ENCODE results near the gene SLC6A16.
"Not testable (repeated sequence)": the region's sequence is repeated elsewhere in the genome, so short reads cannot be mapped to it uniquely, and the experiment has no call there.

The SLC6A16 gene

GRCh38 chr19:49328741-49329140, 3.8 kb upstream of the SLC6A16 start:
- no peak for DNase-seq

- DNase-seq: peak; percentile 64
These were observed 3.0 kb upstream of the SLC6A16 start for GRCh38 chr19:49327878-49328544.

DNA sequence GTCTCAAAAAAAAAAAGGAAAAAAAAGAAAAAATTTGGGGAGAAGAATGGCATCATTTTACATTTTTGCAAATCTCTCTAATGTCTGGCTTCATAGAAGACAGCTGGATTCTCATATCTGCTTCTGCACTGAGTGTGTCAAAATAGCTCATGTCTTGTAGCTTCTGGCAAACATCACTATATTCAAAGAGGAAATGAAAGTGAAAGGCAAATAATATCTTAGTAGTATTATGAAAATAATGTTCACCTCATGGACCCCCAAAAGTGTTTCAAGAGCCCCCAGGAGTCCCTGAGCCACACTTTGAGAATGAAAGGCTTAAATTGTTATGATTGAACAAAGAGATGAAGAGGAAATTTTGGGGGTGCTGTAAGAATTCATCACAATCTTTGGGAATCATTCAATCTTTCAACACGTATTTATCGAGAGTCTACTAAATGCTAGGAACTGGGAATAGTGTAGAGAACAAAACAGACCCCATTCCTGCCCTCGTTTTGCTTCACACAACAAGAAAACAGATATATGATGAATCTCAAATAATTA, 1.2 kb upstream of the SLC6A16 start:
- no peak for DNase-seq

DNA sequence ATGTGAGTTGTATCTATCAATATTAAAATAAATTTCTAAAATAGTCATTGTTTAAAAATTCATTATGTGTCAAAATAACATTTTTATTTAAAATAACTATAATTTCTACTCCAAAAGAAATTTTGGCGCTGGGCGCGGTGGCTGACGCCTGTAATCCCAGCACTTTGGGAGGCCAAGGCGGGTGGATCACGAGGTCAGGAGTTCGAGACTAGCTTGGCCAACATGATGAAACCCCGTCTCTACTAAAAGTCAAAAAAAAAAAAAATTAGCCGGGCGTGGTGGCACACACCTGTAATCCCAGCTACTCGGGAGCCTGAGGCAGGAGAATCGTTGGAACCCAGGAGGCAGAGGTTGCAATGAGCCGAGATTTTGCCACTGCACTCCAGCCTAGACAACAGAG, 765 bp upstream of the SLC6A16 start:
- not testable (repeated sequence) for DNase-seq

DNA sequence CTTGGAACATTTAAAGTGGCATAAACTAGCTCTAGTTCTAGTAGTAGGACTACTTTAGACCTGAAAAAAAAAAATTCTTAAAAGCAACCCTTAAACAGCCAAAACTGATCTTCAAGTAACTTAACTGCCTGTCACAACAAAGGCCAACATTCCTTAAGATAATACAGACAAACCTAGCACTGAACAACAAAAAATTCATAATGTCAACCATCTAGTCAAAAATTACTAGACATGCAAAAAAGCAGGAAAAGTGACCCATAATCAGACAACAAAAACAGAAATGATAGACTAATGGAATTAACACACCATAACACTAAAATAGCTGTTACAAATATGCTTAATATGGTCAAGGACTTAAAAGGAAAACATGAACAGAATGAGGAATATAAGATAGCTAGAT, 6.7 kb downstream of the SLC6A16 start:
- DNase-seq: no peak

DNA sequence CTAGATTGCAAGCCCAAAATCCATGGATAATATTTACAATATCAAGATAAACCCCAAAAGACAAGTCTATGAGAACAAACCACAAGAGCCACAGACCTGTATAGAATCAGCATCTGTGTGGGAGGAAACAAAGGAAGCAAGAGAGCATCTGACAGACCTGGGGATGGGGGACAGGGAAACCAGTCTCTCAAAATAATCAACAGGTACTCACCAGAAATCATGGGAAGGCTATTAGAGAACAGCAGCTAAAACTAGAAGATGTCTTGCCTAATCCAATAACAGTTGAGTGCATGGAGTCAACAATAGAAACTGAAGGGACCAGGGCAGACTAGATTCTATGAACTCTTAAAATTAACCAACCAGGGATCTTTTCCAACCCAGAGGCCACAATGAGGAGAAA, 8.7 kb downstream of the SLC6A16 start:
- DNase-seq: no peak

GRCh38 chr19:49315111-49315510, 9.9 kb downstream of the SLC6A16 start:
- DNase-seq: no peak

DNA sequence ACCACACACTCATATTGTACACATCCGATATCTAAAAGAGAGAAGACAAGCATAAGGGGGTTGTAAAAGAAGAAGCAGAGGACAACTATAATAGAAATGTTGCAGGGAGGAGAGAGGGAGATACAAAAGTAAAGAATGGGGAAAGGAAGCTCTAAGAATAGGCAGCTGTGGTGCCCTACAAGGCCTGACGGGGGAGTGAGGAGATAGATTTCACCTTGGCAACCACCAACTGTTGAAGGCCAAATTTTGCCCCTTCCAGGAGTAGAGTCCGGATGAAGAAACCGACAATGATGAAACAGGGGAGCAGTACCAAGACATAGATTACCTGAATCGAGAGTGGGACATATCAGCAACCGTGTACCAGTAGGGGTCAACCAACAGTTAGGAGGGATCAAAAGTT, 15.9 kb downstream of the SLC6A16 start:
- no peak for DNase-seq

DNA sequence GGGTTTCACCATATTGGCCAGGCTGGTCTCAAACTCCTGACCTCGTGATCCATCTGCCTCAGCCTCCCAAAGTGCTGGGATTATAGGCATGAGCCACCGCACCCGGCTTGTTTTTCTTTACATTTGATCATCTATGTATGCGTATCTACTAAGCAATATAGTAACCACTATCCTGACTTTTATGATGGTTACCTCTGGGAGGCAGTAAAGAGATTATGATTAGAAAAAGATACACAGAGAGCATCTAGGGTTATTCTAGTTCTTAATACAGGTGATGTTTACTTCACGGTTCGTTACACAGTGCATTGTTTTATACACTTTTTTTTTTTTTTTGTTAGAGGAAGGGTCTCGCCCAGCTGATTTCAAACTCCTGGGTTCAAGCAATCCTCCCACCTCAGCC, 18.3 kb downstream of the SLC6A16 start:
- not testable (repeated sequence) for DNase-seq

DNA sequence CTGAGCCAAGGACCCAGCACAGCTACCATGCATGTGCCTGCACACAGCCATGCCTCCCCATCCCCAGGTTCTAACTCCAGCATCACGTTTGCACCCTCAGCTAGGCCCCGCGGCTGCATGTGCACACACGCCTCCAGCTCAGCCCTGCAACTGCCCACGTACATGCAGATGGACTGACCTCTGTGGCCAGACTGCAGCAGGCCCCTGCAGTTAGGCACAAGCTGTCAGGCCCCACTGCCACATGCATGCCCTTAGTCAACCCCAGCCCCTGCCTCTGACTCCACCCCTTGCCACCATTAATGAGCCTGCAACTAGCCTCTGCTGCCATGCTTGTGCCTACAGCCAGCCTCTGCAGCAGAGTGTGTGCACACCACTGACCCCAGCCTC, 23.1 kb downstream of the SLC6A16 start:
- no peak for DNase-seq

DNA sequence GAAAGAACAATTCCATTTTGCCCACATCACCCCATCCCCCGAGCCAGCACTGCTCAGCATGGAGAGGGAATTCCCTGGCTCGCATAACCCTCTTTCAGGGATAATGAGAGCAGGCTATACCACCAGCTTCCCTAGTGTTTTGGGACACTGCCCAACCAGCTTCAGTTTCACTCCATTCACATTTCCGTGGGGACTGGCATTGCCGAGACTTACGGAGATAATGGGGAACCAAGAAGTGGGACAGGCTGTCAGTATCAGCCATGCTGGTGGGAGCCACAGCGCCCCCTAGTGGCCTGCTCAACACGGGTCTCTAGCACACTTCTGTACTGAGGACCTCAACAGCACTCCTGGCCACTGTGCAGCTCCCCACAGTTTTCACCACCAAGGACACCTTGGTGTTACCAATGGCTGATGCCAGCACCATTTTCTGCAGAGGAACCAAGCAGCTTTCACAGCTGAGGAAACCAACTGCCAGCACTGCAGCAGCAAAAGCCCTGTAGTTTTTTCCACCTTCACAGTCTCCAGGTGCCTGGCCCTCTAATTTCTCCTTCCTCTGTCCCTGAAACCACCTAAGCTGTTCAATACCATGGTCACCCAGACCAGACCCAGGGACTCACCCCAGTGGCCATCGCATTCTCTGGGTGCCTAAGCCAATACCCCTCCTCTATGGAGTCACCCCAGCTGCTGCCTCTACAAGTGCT, 23.7 kb downstream of the SLC6A16 start:
- peak; percentile 82 for DNase-seq

GRCh38 chr19:49298653-49299052, 26.3 kb downstream of the SLC6A16 start:
- DNase-seq: not testable (repeated sequence)

GRCh38 chr19:49297403-49297802, 27.6 kb downstream of the SLC6A16 start:
- no peak for DNase-seq

GRCh38 chr19:49295208-49295880, 29.6 kb downstream of the SLC6A16 start:
- no peak for DNase-seq

DNA sequence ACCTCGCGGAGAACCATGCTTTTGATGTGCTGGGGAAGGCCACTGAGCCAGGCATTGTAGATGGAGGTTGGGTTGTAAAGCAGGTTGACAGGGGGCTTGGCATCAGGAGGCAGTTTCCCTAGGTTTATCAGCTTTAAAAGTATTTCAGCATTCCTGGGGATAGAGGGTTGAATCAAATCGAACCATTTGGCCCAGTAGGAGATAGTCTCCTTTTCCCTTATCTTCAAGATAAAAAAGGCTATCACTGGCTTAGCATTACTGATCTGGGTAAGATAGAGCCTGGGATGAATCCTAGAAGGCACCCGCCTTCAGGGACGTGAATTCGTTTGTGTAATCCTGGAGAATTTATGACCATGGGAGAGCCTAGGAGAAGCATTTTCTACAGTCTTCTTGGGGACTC, 30.6 kb downstream of the SLC6A16 start:
- no peak for DNase-seq

DNA sequence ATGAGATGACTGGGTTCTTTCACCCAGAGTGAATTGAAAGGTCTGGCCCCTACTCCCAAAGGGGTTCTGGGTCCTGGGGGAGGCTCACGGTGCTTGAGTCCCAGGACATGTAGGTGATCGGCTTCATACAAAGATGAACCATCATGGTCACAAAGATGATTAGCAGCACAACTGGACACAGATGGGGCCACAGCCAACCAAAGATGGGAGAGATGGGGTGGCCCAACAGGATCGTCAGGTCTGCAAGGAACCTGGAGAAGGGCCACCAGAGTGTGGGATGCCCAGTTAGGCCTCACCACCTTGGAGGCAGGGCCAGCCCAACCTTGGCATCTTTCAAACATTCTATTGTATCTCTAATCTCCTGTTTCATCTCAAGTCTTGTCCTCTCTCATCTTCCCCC, 34.5 kb downstream of the SLC6A16 start:
- DNase-seq: no peak

DNA sequence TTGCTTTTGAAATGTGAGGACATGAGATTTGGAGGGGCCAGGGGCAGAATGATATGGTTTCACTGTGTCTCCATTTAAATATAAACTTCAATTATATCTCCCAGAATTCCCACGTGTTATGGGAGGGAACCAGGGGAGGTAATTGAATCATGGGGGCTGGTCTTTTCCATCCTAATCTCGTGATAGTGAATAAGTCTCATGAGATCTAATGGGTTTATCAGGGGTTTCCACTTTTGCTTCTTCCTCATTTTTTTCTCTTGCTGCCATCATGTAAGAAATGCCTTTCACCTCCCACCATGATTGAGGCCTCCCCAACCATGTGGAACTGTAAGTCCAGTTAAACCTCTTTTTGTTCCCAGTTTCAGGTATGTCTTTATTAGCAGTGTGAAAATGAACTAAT, 35.7 kb downstream of the SLC6A16 start:
- DNase-seq: not testable (repeated sequence)

DNA sequence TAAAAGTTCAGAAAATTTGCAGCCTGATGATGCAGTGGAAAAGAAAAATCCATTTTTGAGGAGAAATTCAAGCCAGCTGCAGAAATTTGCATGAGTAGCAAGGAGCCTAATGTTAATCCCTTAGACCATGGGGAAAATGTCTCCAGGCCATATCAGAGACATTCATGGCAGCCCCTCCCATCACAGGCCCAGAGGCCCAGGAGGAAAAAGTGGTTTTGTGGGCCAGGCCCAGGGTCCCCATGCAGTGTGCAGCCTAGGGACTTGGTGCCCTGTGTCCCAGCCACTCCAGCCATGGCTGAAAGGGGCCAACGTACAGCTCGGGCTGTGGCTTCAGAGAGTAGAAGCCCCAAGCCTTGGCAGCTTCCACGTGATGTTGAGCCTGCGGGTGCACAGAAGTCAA, 36.8 kb downstream of the SLC6A16 start:
- DNase-seq: not testable (repeated sequence)

DNA sequence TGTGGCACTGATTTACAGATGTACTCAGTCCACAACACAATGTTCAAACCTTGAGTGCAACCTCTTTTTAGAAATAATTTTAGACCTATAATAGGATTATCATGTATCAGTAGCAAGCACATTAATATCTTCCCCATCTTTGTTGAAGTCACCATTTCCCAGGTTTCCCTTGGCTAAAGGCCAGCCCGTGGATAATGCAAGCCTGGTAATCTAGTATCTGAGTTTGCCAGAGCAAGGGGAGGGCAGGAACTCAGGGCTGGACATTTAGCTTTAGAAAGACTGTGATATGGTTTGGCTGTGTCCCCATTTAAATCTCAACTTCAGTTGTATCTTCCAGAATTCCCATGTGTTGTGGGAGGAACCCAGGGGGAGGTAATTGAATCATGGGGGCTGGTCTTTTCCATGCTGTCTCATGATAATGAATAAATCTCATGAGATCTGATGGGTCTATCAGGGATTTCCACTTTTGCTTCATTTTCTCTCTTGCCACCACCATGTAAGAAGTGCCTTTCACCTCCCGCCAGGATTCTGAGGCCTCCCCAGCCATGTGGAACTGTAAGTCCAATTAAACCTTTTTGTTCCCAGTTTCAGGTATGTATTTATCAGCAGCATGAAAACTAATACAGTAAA, 37.7 kb downstream of the SLC6A16 start:
- DNase-seq: no peak

GRCh38 chr19:49282184-49282583, 42.8 kb downstream of the SLC6A16 start:
- DNase-seq: no peak

- no peak for DNase-seq
These were observed 52.8 kb downstream of the SLC6A16 start for GRCh38 chr19:49272204-49272603.

GRCh38 chr19:49271080-49271753, 53.8 kb downstream of the SLC6A16 start:
- DNase-seq: no peak

DNA sequence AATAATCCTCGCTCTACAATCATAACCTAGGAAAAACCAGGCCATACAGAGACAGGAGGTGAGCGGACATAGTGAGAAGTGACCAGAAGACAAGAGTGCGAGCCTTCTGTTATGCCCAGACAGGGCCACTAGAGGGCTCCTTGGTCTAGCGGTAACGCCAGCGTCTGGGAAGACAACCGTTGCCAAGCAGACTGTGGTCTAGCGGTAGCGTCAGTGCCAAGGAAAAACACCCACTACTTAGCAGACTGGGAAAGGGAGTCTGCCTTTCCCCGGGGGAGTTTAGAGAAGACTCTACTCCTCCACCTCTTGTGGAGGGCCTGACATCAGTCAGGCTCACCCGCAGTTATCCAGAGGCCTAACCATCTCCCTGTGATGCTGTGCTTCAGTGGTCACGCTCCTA, 58.6 kb downstream of the SLC6A16 start:
- peak; percentile 57 for DNase-seq

Measured in stimulated activated CD4-positive, alpha-beta T cell treated with anti-CD3 and anti-CD28 coated beads, Interleukin-4, amount 100 ng/mL, for 24 hours (primary cell).